ENCODE results near the gene SLC25A6. TPM values are rescaled to one million over a fixed set of nuclear protein-coding genes. Genes with fewer than 3 reads are reported as not detected.
A peak's percentile ranks its signal among the peaks of the same experiment; 100 is the strongest.

Gene SLC25A6
- total and polyA plus RNA-seq, 7 experiments from 2014 or later = 238 to 597 (median 336) TPM

DNA sequence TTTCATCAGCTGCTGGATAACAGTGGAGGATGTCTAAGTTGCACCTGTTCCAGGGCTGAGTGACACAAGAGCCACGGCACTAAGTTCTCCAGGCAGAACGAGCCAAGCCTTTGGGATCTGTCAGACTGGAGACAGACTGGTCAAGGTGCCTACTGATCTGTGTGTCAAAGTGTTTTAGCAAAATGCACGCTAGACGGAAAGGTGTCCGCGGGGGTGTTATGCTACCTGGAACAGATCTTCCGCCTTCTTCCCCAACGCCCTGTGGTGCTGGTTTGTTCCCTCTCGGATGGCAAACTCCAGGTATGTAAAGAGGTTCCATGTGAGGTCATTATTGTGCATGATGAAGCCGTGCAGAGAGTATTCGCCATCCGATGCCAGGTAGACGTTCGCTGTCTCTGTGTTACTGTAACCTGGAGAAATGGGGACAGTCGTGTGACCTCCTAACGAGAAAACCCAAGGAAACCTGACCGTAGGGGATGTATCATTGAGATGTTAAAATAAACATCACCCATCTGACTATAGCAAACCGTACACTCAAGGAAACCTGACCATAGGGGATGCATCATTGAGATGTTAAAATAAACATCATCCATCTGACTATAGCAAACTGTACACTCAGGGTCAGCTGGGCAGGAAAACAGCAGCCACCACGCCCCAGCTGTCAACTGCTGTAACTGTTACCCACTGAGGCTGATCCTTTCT is 29.7 kb upstream of the SLC25A6 start:
- DNase-seq = no peak
- Mint-ChIP-seq H3K4me1 (peaks cover 0 to 11% (median 8%) of the 10 kb centered on the region in 7 donors), H3K36me3 (peaks cover 16 to 66% (median 46%) of the 10 kb centered on the region in 5 donors), H3K27ac (peak overlapping the region in 2 of 9 donors; percentile 3 to 76), H3K4me3 (no peak overlapping the region), H3K9me3 (peaks cover 6 to 38% (median 20%) of the 10 kb centered on the region in 11 donors), H3K27me3 (no peaks in the 10 kb centered on the region)
- ChIA-PET CTCF (no interaction called here), POLR2A (no interaction called here)
- Histone ChIP-seq H3K4me3 (ENCODE audit: low read length) (no peak overlapping the region), H3K36me3 (ENCODE audit: control insufficient read depth in 2 of 3, insufficient read depth in 3 of 3, low read length in 3 of 3) (peaks cover 5 to 81% (median 25%) of the 10 kb centered on the region in 3 experiments), H3K27ac (ENCODE audit: low read depth, low read length) (no peak overlapping the region), H3K27me3 (ENCODE audit: control insufficient read depth in 2 of 2, insufficient read depth in 2 of 2, low read length in 2 of 2) (no peaks in the 10 kb centered on the region), H3K4me1 (ENCODE audit: control insufficient read depth in 2 of 2, insufficient read depth in 2 of 2, low read length in 2 of 2) (no peaks in the 10 kb centered on the region), H3K9me3 (ENCODE audit: control insufficient read depth in 2 of 3, low read length in 3 of 3) (peaks cover 0 to 38% (median 0%) of the 10 kb centered on the region in 3 experiments)
- ATAC-seq = no peak
- intact Hi-C loops (cut with micrococcal nuclease) = no loop called here

DNA sequence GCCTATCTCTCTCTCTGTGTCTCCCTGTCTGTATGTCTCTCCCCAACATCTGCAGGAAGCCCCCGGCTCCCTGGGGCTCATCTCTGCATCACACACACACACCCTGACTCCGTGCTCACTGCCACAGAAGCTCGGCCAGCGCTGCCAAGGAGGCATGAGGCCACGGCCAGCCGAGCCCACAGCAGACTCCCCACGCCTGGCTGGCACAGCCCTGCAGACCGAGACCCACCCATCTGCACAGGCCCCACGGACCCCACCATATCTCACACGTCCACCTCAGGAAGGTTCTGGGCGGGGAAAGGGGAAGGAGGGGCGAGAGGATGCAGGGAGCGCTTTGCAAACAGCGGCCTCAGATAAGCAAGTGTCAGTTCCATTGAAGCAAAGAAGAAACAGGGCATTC is 28.5 kb upstream of the SLC25A6 start:
- no peak overlapping the region for H3K27ac ChIP-seq (ENCODE audit: low read depth, low read length)
- Mint-ChIP-seq H3K27ac (peak overlapping the region in 5 of 9 donors; percentile 15 to 72 (median 65)), H3K27me3 (no peaks in the 10 kb centered on the region), H3K9me3 (peaks cover 6 to 38% (median 20%) of the 10 kb centered on the region in 11 donors), H3K4me3 (no peak overlapping the region), H3K36me3 (peaks cover 16 to 56% (median 42%) of the 10 kb centered on the region in 5 donors), H3K4me1 (peaks cover 0 to 11% (median 8%) of the 10 kb centered on the region in 7 donors)
- no peaks in the 10 kb centered on the region for H3K4me1 ChIP-seq (ENCODE audit: control insufficient read depth in 2 of 2, insufficient read depth in 2 of 2, low read length in 2 of 2)
- H3K9me3 ChIP-seq (ENCODE audit: control insufficient read depth in 2 of 3, low read length in 3 of 3) = peaks cover 0 to 38% (median 0%) of the 10 kb centered on the region in 3 experiments
- H3K27me3 ChIP-seq (ENCODE audit: control insufficient read depth in 2 of 2, insufficient read depth in 2 of 2, low read length in 2 of 2) = no peaks in the 10 kb centered on the region
- DNase-seq (no peak), ATAC-seq (no peak)
- intact Hi-C loops (cut with micrococcal nuclease) = no loop called here
- H3K4me3 ChIP-seq (ENCODE audit: low read length) = no peak overlapping the region
- peaks cover 4 to 80% (median 18%) of the 10 kb centered on the region in 3 experiments for H3K36me3 ChIP-seq (ENCODE audit: control insufficient read depth in 2 of 3, insufficient read depth in 3 of 3, low read length in 3 of 3)
- ChIA-PET POLR2A (no interaction called here), CTCF (no interaction called here)

DNA sequence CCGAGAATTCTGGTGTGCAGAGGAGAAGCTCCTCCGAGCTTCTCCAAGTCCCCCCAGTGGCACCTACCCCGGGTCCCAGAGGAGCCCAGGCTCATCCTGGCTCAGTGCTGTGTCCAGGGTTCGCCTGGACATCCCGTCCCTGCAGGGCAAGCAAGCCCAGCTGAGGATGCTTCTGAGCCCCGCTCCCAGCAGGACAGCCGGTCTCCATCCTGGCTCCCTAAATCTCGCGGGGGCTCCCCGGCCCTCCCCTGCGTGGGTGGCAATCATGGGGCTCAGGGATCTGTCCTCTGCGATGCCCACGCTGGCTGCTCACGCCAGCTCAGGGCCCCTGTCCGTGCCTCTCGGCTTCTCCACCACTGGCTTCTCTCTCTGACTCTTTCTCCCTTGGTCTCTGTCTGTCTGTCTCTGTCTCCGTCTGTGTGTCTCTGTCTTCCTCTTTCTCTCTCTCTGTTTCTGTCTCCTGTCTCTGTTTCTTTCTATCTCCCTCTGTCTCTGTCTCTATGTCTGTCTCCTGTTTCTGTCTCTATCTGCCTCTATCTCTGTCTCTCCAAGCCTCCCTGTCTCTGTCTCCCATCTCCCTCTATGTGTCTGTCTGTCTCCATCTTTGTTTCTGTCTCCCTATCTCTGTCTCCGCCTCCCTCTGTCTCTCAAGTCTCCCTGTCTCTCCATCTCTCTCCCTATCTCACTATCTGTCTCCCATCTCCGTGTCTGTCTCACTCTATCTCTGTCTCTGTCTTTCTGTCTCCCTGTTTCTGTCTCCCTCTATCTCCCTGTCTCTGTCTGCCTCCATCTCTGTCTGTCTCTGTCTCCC is 27.8 kb upstream of the SLC25A6 start:
- no peaks in the 10 kb centered on the region for H3K4me1 ChIP-seq (ENCODE audit: control insufficient read depth in 2 of 2, insufficient read depth in 2 of 2, low read length in 2 of 2)
- no peak overlapping the region for H3K4me3 ChIP-seq (ENCODE audit: low read length)
- Mint-ChIP-seq H3K4me3 (no peak overlapping the region), H3K4me1 (peaks cover 0 to 10% (median 5%) of the 10 kb centered on the region in 7 donors), H3K27me3 (no peaks in the 10 kb centered on the region), H3K9me3 (peaks cover 1 to 34% (median 18%) of the 10 kb centered on the region in 11 donors), H3K36me3 (peaks cover 12 to 50% (median 36%) of the 10 kb centered on the region in 5 donors), H3K27ac (peak overlapping the region in 5 of 9 donors; percentile 39 to 72 (median 65))
- ChIA-PET POLR2A (no interaction called here), CTCF (no interaction called here)
- intact Hi-C loops (cut with micrococcal nuclease) = no loop called here
- DNase-seq = no peak
- peaks cover 0 to 38% (median 0%) of the 10 kb centered on the region in 3 experiments for H3K9me3 ChIP-seq (ENCODE audit: control insufficient read depth in 2 of 3, low read length in 3 of 3)
- H3K27me3 ChIP-seq (ENCODE audit: control insufficient read depth in 2 of 2, insufficient read depth in 2 of 2, low read length in 2 of 2) = no peaks in the 10 kb centered on the region
- peaks cover 0 to 74% (median 15%) of the 10 kb centered on the region in 3 experiments for H3K36me3 ChIP-seq (ENCODE audit: control insufficient read depth in 2 of 3, insufficient read depth in 3 of 3, low read length in 3 of 3)
- no peak for ATAC-seq
- H3K27ac ChIP-seq (ENCODE audit: low read depth, low read length) = no peak overlapping the region

DNA sequence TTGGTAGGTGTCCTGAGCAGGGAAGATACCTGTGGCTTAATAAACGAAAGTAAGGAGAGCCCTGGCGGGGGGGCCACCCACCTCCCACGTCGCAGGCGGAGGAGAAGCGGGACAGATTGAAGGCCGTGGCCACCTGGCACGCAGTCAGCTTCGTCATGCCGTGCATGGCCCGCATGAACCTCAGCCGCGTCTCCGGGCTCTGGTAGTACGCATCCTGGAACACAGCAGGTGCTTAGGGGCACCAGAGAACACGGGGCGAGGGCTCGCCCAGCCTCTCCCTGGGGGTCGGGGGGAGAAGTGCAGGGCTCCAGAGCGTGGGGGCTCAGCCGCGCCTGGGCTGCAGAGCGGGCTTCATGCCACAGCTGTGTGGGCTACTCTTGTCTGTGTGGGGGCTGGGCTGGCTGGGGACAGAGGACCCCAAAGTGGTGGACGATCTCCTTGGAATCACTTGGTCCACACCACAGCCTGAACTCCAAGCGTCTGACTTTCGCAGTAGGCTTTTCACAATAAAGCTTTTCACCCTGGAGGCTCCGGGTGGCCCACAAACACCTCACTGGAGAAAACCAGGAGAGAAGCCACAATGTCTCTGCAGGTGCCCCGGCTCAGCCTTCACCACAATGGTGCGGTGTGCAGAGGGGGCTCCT is 27.1 kb upstream of the SLC25A6 start:
- Mint-ChIP-seq H3K27me3 (no peaks in the 10 kb centered on the region), H3K4me3 (no peak overlapping the region), H3K36me3 (peaks cover 11 to 46% (median 32%) of the 10 kb centered on the region in 5 donors), H3K27ac (no peak overlapping the region), H3K4me1 (peaks cover 0 to 9% (median 5%) of the 10 kb centered on the region in 7 donors), H3K9me3 (peaks cover 0 to 28% (median 15%) of the 10 kb centered on the region in 11 donors)
- ChIA-PET POLR2A (no interaction called here), CTCF (no interaction called here)
- intact Hi-C loops (cut with micrococcal nuclease) = no loop called here
- DNase-seq (no peak), ATAC-seq (no peak)
- H3K4me3 ChIP-seq (ENCODE audit: low read length) = no peak overlapping the region
- no peaks in the 10 kb centered on the region for H3K27me3 ChIP-seq (ENCODE audit: control insufficient read depth in 2 of 2, insufficient read depth in 2 of 2, low read length in 2 of 2)
- peaks cover 0 to 72% (median 15%) of the 10 kb centered on the region in 3 experiments for H3K36me3 ChIP-seq (ENCODE audit: control insufficient read depth in 2 of 3, insufficient read depth in 3 of 3, low read length in 3 of 3)
- H3K9me3 ChIP-seq (ENCODE audit: control insufficient read depth in 2 of 3, low read length in 3 of 3) = peaks cover 0 to 34% (median 0%) of the 10 kb centered on the region in 3 experiments
- H3K4me1 ChIP-seq (ENCODE audit: control insufficient read depth in 2 of 2, insufficient read depth in 2 of 2, low read length in 2 of 2) = no peaks in the 10 kb centered on the region
- no peak overlapping the region for H3K27ac ChIP-seq (ENCODE audit: low read depth, low read length)

DNA sequence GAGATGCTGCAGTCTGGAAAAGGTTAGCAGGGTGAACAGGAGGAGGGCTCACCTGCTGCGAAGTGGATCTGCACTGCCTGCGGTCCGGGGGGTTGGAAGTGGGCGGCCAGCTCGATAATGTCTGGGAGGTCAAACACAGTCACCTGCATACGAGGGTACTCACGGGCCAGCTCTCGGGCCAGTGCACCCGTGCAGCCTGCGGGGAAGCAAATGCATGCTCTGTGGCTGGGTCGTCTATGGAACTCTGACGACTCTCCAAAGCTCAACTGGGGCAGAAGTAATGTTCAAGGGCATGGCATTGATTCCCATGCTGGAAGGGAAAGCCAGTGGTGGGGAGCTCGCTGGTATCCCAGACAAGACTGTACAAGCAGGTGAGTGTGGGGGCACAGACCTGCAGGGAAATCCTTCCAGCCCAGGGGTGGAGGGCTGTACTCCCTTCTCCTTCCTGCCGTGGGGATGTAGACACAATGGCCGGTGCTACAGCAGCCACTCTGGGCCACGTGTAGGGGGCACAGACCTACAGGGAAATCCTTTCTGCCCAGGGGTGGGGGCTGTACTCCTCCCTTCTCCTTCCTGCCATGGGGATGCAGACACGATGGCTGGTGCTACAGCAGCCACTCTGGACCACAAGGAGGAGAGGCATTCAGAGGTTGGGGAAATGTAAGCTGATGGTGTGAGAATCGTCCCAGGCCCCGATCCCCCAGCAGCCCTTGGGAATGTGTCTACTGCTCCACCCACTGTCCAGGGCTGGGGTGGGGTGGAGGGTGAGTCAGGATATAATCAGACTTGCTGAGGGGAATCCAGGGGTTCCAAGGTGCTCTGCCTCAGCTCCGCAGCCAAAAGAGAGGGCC is 26.2 kb upstream of the SLC25A6 start:
- ChIA-PET CTCF (no interaction called here), POLR2A (no interaction called here)
- H3K27me3 Mint-ChIP-seq = no peaks in the 10 kb centered on the region
- H3K4me3 ChIP-seq (ENCODE audit: low read length) = no peak overlapping the region
- H3K9me3 ChIP-seq (ENCODE audit: control insufficient read depth in 2 of 3, low read length in 3 of 3) = peaks cover 0 to 28% (median 0%) of the 10 kb centered on the region in 3 experiments
- peaks cover 15 to 44% (median 32%) of the 10 kb centered on the region in 5 donors for H3K36me3 Mint-ChIP-seq
- intact Hi-C loops (cut with micrococcal nuclease) = no loop called here
- peaks cover 0 to 26% (median 14%) of the 10 kb centered on the region in 11 donors for H3K9me3 Mint-ChIP-seq
- no peaks in the 10 kb centered on the region for H3K4me1 ChIP-seq (ENCODE audit: control insufficient read depth in 2 of 2, insufficient read depth in 2 of 2, low read length in 2 of 2)
- peaks cover 0 to 9% (median 5%) of the 10 kb centered on the region in 7 donors for H3K4me1 Mint-ChIP-seq
- no peak overlapping the region for H3K27ac ChIP-seq (ENCODE audit: low read depth, low read length)
- no peak overlapping the region for H3K4me3 Mint-ChIP-seq
- no peak for DNase-seq
- H3K27ac Mint-ChIP-seq = peak overlapping the region in 1 of 9 donors; percentile 62
- H3K36me3 ChIP-seq (ENCODE audit: control insufficient read depth in 2 of 3, insufficient read depth in 3 of 3, low read length in 3 of 3) = peaks cover 0 to 73% (median 15%) of the 10 kb centered on the region in 3 experiments
- H3K27me3 ChIP-seq (ENCODE audit: control insufficient read depth in 2 of 2, insufficient read depth in 2 of 2, low read length in 2 of 2) = no peaks in the 10 kb centered on the region
- ATAC-seq = no peak
